ENCODE measurements around the gene CLINT1. TPM values are rescaled to one million over a fixed set of nuclear protein-coding genes. Genes with fewer than 3 reads are reported as not detected.

CLINT1 gene
- total and polyA plus RNA-seq, 4 donors = 39.7 to 171 (median 66.2) TPM

DNA sequence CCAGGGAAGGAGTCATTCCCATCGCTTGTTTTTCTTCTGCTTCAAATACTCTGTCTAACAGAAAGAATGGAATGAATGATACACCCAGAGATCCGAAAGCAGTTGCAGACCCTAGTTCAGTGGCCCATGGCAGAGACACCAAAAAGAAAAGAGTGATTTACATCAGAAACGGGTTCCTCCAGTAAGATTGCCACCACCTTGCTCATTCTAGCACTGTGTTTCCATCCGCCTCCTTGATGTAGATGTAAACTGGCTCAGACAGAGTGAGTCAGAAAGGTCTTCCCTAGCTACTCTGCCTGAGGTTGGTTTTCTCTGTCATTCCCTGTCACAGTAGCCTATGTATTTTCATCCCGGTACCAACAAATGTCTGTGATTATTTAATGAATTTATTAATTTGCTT is 15.9 kb upstream of the CLINT1 start:
- H3K27ac ChIP-seq (ENCODE audit: low read depth in 1 of 2, low read length in 1 of 2) = no peak overlapping the region
- no peak for DNase-seq
- no peak overlapping the region for H3K4me3 ChIP-seq
- no peak overlapping the region for H3K9ac ChIP-seq (ENCODE audit: insufficient read depth in 1 of 2, low read length in 2 of 2)
- 95 to 97% methylated on average over 5 of the region's 5 CpGs for WGBS, 2 donors
- no peaks in the 10 kb centered on the region for H3K27me3 ChIP-seq (ENCODE audit: control insufficient read depth in 3 of 3, insufficient read depth in 3 of 3, low read length in 2 of 3)
- no peak for ATAC-seq (ENCODE audit: insufficient read depth, low FRiP score)
- TF ChIP-seq, protein P1, sequence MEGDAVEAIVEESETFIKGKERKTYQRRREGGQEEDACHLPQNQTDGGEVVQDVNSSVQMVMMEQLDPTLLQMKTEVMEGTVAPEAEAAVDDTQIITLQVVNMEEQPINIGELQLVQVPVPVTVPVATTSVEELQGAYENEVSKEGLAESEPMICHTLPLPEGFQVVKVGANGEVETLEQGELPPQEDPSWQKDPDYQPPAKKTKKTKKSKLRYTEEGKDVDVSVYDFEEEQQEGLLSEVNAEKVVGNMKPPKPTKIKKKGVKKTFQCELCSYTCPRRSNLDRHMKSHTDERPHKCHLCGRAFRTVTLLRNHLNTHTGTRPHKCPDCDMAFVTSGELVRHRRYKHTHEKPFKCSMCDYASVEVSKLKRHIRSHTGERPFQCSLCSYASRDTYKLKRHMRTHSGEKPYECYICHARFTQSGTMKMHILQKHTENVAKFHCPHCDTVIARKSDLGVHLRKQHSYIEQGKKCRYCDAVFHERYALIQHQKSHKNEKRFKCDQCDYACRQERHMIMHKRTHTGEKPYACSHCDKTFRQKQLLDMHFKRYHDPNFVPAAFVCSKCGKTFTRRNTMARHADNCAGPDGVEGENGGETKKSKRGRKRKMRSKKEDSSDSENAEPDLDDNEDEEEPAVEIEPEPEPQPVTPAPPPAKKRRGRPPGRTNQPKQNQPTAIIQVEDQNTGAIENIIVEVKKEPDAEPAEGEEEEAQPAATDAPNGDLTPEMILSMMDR (IDR thresholded peaks at IDR 0.05; ENCODE audit: control extremely low read depth, extremely low read depth) = no peak
- no peaks in the 10 kb centered on the region for H3K9me3 ChIP-seq (ENCODE audit: control insufficient read depth in 4 of 4, insufficient read depth in 3 of 4, low read length in 3 of 4)
- no peaks in the 10 kb centered on the region for H3K4me1 ChIP-seq (ENCODE audit: control insufficient read depth in 5 of 5, insufficient read depth in 5 of 5, low read length in 5 of 5)
- no peaks in the 10 kb centered on the region for H3K36me3 ChIP-seq (ENCODE audit: control insufficient read depth in 4 of 4, insufficient read depth in 4 of 4, low read length in 4 of 4)

DNA sequence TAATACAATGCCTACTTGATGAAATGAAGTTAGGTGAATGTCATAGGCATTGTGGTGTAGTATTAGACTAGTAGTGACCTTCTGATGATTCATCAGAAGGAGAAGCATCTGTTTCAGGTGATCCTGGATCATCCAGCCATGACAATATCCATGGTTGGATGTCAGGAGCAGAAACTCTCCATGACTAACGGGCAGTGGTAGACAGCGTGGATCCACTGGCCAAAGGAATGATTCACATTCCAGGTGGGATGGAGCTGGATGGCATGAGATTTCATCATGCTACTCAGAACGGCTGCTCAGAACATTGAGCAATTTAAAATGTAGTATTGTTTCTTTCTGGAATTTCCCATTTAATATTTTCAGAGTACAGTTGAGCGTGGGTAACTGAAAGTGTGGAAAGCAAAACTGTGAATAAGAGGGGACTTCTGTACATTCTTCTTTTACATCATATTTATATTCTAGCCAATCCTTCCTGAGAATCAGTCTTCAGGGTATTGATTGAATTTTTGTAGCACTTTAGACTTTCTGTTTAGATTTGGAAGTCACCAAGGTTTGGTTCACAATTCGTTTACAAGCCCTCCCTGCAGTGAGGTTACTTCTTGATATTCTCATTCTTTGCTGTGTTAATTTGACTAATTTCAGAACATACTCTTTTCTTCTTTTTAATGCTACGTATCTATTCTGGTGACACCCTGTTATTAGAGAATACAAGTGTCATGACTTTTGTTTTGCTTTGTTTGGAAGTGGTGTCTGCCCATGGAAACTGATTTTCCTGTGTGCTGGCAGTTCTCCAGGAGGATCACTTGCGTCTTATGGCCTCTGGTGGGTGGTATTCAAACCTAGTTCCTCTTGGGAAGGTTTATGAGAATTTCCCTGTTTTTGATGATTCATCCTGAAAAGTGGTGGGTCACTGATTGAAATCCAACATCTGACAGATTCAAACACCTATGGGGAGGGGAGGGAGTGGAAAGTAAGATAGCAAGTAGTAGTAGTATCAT is 12.2 kb upstream of the CLINT1 start:
- peak in 2 of 3 donors; percentile 41 to 42 for DNase-seq
- WGBS, 2 donors = 49 to 54% methylated on average over 7 of the region's 7 CpGs
- ATAC-seq (ENCODE audit: insufficient read depth, low FRiP score) = no peak
- Histone ChIP-seq H3K27me3 (ENCODE audit: control insufficient read depth in 3 of 3, insufficient read depth in 3 of 3, low read length in 2 of 3) (no peaks in the 10 kb centered on the region), H3K9me3 (ENCODE audit: control insufficient read depth in 4 of 4, insufficient read depth in 3 of 4, low read length in 3 of 4) (no peaks in the 10 kb centered on the region), H3K27ac (ENCODE audit: low read depth in 1 of 2, low read length in 1 of 2) (no peak overlapping the region), H3K36me3 (ENCODE audit: control insufficient read depth in 4 of 4, insufficient read depth in 4 of 4, low read length in 4 of 4) (no peaks in the 10 kb centered on the region), H3K4me3 (no peak overlapping the region), H3K9ac (ENCODE audit: insufficient read depth in 1 of 2, low read length in 2 of 2) (no peak overlapping the region), H3K4me1 (ENCODE audit: control insufficient read depth in 5 of 5, insufficient read depth in 5 of 5, low read length in 5 of 5) (no peaks in the 10 kb centered on the region)
- TF ChIP-seq, protein P1 (IDR thresholded peaks at IDR 0.05; ENCODE audit: control extremely low read depth, extremely low read depth) = no peak

DNA sequence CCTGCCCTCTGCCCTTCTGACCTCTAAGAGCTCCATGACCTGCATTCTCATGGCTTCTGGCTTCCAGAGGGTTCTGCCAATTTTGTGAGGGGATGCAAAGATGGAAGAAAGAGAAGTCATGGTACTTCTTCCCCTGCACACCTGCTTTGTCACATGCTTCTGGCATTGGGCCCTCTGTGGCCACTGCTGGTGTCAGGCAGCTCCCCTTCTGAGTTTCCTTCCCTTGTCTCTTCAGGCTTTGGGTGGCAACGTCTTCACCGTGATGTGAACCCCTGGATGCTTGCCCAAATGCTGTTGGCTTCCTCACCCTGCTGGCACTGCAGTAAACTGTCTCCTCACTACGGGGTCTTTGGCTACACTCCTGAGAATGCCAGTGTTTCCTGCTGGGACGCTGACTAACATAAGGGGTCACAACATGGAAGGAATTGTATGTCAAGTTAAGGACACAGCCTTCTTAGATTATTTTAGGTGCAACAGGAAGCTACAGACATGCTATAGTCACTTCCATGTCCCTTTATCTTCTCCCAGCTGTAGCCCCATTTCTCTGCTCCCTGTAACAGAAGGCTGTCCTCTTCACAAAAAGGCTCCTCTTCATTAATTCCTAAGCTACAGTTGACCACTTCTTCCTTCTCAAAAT is 8.9 kb upstream of the CLINT1 start:
- TF ChIP-seq, protein P1 (IDR thresholded peaks at IDR 0.05; ENCODE audit: control extremely low read depth, extremely low read depth) = no peak
- Histone ChIP-seq H3K9ac (ENCODE audit: insufficient read depth in 1 of 2, low read length in 2 of 2) (no peak overlapping the region), H3K9me3 (ENCODE audit: control insufficient read depth in 4 of 4, insufficient read depth in 3 of 4, low read length in 3 of 4) (no peaks in the 10 kb centered on the region), H3K4me3 (no peak overlapping the region), H3K4me1 (ENCODE audit: control insufficient read depth in 5 of 5, insufficient read depth in 5 of 5, low read length in 5 of 5) (no peaks in the 10 kb centered on the region), H3K27ac (ENCODE audit: low read depth in 1 of 2, low read length in 1 of 2) (no peak overlapping the region), H3K27me3 (ENCODE audit: control insufficient read depth in 3 of 3, insufficient read depth in 3 of 3, low read length in 2 of 3) (no peaks in the 10 kb centered on the region), H3K36me3 (ENCODE audit: control insufficient read depth in 4 of 4, insufficient read depth in 4 of 4, low read length in 4 of 4) (no peaks in the 10 kb centered on the region)
- ATAC-seq (ENCODE audit: insufficient read depth, low FRiP score) (no peak), DNase-seq (no peak)
- WGBS, 2 donors = 13 to 31% methylated on average over 4 of the region's 4 CpGs
